Upper lobe of left lung (tissue), 6 donors: ENCODE data around the gene FBL. TPM values are rescaled to one million over a fixed set of nuclear protein-coding genes. Genes with fewer than 3 reads are reported as not detected.

Source experiments
- ATAC-seq, 2 donors: fragments of 200-7000 bp; cut with Tn5 transposase; one replicate each; pipeline ENCODE4 v1.9.1; 2022; ENCODE audit warnings: mild to moderate bottlenecking in 2 of 2, moderate library complexity in 2 of 2; ENCODE audit not compliant: low FRiP score in 2 of 2
- DNase-seq, 2 donors: peaks; one replicate each; pipeline ENCODE4 v3.0.0-alpha.2; 2019 to 2020
- H3K27ac ChIP-seq, 4 donors: fragments of 200-600 bp; sonication (generic); one replicate each; pipeline ENCODE4 v1.5.1; 2016 to 2019
- H3K27me3 ChIP-seq, 4 donors: fragments of 200-600 bp; sonication (generic); one replicate each; pipeline ENCODE4 v1.5.1; 2017 to 2019
- H3K36me3 ChIP-seq, 4 donors: fragments of 200-600 bp; sonication (generic); one replicate each; pipeline ENCODE4 v1.5.1; 2016 to 2019
- H3K4me1 ChIP-seq, 4 donors: fragments of 200-600 bp; sonication (generic); one replicate each; pipeline ENCODE4 v1.5.1; 2018 to 2019
- H3K4me3 ChIP-seq, 4 donors: fragments of 200-600 bp; sonication (generic); one replicate each; pipeline ENCODE4 v1.5.1; 2017 to 2019; ENCODE audit warnings: mild to moderate bottlenecking in 2 of 4, moderate library complexity in 1 of 4
- H3K9me3 ChIP-seq, 4 donors: fragments of 200-600 bp; sonication (generic); one replicate each; pipeline ENCODE4 v1.5.1; 2018 to 2019
- EP300 ChIP-seq, 4 donors: sonication (generic); formaldehyde crosslinking; IDR thresholded peaks; one replicate each; pipeline ENCODE4 v1.5.1; 2017; ENCODE audit warnings: antibody characterized with exemption in 4 of 4, control low read depth in 2 of 4
- POLR2A ChIP-seq, 4 donors: fragments of 450-650 bp; IDR thresholded peaks; one replicate each; pipeline ENCODE4 v1.5.1; 2016 to 2017; ENCODE audit warnings: antibody characterized with exemption in 4 of 4, mild to moderate bottlenecking in 2 of 4
- POLR2AphosphoS5 ChIP-seq, 2 donors: sonication (generic); formaldehyde crosslinking; IDR thresholded peaks; one replicate each; pipeline ENCODE4 v1.5.1; 2017; ENCODE audit warnings: antibody characterized with exemption in 2 of 2
- WGBS, 2 donors: methylation state at CpG; one replicate each; pipeline ENCODE4 v1.1.5; 2017 to 2018; 5-methylcytosine and 5-hydroxymethylcytosine counted together
- total RNA-seq, 6 donors: library from RNA; depleted of rRNA in 4 of 6; stranded (reverse); fragments of >200 nt in 4 of 6; gene quantifications; one replicate each; pipeline versions ENCODE4 v1.1.0 to v1.2.1, GENCODE V29; 2016 to 2021
- TF ChIP-seq, protein P1 (sequence below), 6 experiments: fragments of 450-650 bp in 4 of 6; fragments of 200-600 bp in 2 of 6; sonication (generic) in 2 of 6; IDR thresholded peaks; one replicate each; pipeline ENCODE4 v1.5.1; 2016 to 2019; ENCODE audit warnings: antibody characterized with exemption in 6 of 6
- donor health status: DM: no; HTN: no; CAD: no; lungs with moderate emphysema.
- donor health status: DM: no; HTN: yes; CAD: no; lungs with severe emphysema.

The FBL gene
- total RNA-seq, 6 donors from 2014 or later, result 75.4 to 143 (median 110) TPM

- Histone ChIP-seq H3K27me3 (no peaks in the 10 kb centered on the region), H3K4me3 (no peak overlapping the region), H3K9me3 (no peaks in the 10 kb centered on the region), H3K4me1 (no peaks in the 10 kb centered on the region), H3K36me3 (no peaks in the 10 kb centered on the region), H3K27ac (no peak overlapping the region)
- ATAC-seq (no peak), DNase-seq (no peak)
- WGBS, 2 donors, result 90 to 98% methylated on average over 2 of the region's 2 CpGs
- TF ChIP-seq, protein P1, sequence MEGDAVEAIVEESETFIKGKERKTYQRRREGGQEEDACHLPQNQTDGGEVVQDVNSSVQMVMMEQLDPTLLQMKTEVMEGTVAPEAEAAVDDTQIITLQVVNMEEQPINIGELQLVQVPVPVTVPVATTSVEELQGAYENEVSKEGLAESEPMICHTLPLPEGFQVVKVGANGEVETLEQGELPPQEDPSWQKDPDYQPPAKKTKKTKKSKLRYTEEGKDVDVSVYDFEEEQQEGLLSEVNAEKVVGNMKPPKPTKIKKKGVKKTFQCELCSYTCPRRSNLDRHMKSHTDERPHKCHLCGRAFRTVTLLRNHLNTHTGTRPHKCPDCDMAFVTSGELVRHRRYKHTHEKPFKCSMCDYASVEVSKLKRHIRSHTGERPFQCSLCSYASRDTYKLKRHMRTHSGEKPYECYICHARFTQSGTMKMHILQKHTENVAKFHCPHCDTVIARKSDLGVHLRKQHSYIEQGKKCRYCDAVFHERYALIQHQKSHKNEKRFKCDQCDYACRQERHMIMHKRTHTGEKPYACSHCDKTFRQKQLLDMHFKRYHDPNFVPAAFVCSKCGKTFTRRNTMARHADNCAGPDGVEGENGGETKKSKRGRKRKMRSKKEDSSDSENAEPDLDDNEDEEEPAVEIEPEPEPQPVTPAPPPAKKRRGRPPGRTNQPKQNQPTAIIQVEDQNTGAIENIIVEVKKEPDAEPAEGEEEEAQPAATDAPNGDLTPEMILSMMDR (IDR thresholded peaks at IDR 0.05), result no peak
Observed at GRCh38 chr19:39867133-39867532, 21.0 kb upstream of the FBL start.

DNA sequence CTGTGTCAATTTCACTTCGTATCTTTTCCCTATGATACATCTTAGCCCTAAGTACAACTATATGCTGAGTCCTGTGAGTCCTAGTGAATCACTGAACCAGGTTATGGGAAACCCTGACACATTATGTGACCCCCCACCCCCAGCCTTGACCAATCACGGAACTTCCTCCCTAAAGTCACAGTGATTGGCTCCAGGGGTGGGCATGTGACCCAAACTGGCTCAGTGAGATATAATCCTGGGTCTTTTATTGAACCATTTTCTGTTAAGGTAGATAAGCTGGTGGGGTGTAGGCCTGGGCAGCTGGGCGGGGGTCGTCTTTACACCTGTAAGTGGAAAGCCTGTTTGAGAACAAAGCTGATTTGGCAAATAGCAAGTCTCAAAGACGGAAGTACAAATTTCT, 19.8 kb upstream of the FBL start:
- TF ChIP-seq POLR2AphosphoS5 (IDR thresholded peaks at IDR 0.05), result no peak
- TF ChIP-seq EP300 (IDR thresholded peaks at IDR 0.05), result no peak
- DNase-seq (no peak), ATAC-seq (no peak)
- Histone ChIP-seq H3K4me3 (no peak overlapping the region), H3K36me3 (no peaks in the 10 kb centered on the region), H3K27me3 (no peaks in the 10 kb centered on the region), H3K4me1 (no peaks in the 10 kb centered on the region), H3K9me3 (no peaks in the 10 kb centered on the region), H3K27ac (no peak overlapping the region)
- 84 to 88% methylated on average over 5 of the region's 5 CpGs for WGBS, 2 donors

GRCh38 chr19:39865186-39865585, 19.0 kb upstream of the FBL start:
- WGBS, 2 donors, result 90 to 95% methylated on average over 2 of the region's 2 CpGs
- H3K4me1 ChIP-seq, result no peaks in the 10 kb centered on the region
- no peak for DNase-seq
- TF ChIP-seq, protein P1 (IDR thresholded peaks at IDR 0.05), result no peak
- TF ChIP-seq POLR2AphosphoS5 (IDR thresholded peaks at IDR 0.05) (no peak), EP300 (IDR thresholded peaks at IDR 0.05) (no peak)
- H3K27me3 ChIP-seq, result no peaks in the 10 kb centered on the region
- no peak overlapping the region for H3K4me3 ChIP-seq
- H3K9me3 ChIP-seq, result no peaks in the 10 kb centered on the region
- H3K27ac ChIP-seq, result no peak overlapping the region
- ATAC-seq, result no peak
- H3K36me3 ChIP-seq, result no peaks in the 10 kb centered on the region

- WGBS, 2 donors, result 84 to 89% methylated on average over 2 of the region's 2 CpGs
- H3K27me3 ChIP-seq, result no peaks in the 10 kb centered on the region
- no peaks in the 10 kb centered on the region for H3K36me3 ChIP-seq
- DNase-seq, result no peak
- H3K9me3 ChIP-seq, result no peaks in the 10 kb centered on the region
- TF ChIP-seq POLR2AphosphoS5 (IDR thresholded peaks at IDR 0.05) (no peak), POLR2A (IDR thresholded peaks at IDR 0.05) (no peak), EP300 (IDR thresholded peaks at IDR 0.05) (no peak)
- TF ChIP-seq, protein P1 (IDR thresholded peaks at IDR 0.05), result no peak
- H3K4me3 ChIP-seq, result no peak overlapping the region
- ATAC-seq, result no peak
- no peaks in the 10 kb centered on the region for H3K4me1 ChIP-seq
- H3K27ac ChIP-seq, result no peak overlapping the region
Observed at GRCh38 chr19:39864118-39864517, 17.9 kb upstream of the FBL start.

- Histone ChIP-seq H3K9me3 (no peaks in the 10 kb centered on the region), H3K36me3 (no peaks in the 10 kb centered on the region), H3K4me3 (no peak overlapping the region), H3K27me3 (no peaks in the 10 kb centered on the region), H3K27ac (no peak overlapping the region), H3K4me1 (no peaks in the 10 kb centered on the region)
- 70 to 80% methylated on average over 11 of the region's 11 CpGs for WGBS, 2 donors
- TF ChIP-seq, protein P1 (IDR thresholded peaks at IDR 0.05), result no peak
- no peak for TF ChIP-seq EP300 (IDR thresholded peaks at IDR 0.05)
- no peak for TF ChIP-seq POLR2AphosphoS5 (IDR thresholded peaks at IDR 0.05)
- TF ChIP-seq POLR2A (IDR thresholded peaks at IDR 0.05), result no peak
- ATAC-seq, result peak in 1 of 2 donors; percentile 91
- no peak for DNase-seq
Observed at GRCh38 chr19:39858541-39858940, 12.4 kb upstream of the FBL start.
